Measurements from ENCODE around the gene TRAPPC12.

The TRAPPC12 gene

GRCh38 chr2:3517948-3518495 lies 138.5 kb downstream of the TRAPPC12 start:
- DNase-seq: peak; percentile 38

- peak; percentile 99 for DNase-seq
Observed at GRCh38 chr2:3518496-3519254, 139.2 kb downstream of the TRAPPC12 start.

- peak; percentile 63 for DNase-seq
Observed at GRCh38 chr2:3519255-3520205, 140.0 kb downstream of the TRAPPC12 start, which contains the start of gene ADI1. Gene ADI1 (minus strand): TSS chr2:3519531. CDS start chr2:3519487, 44 bp downstream.

- DNase-seq: no peak
Observed at GRCh38 chr2:3520591-3520990, 141.1 kb downstream of the TRAPPC12 start.

GRCh38 chr2:3522961-3523421 lies 143.5 kb downstream of the TRAPPC12 start:
- DNase-seq: no peak

- no peak for DNase-seq
Observed at GRCh38 chr2:3523551-3524041, 144.1 kb downstream of the TRAPPC12 start.

- DNase-seq: no peak
Observed at GRCh38 chr2:3526871-3527270, 147.4 kb downstream of the TRAPPC12 start.

GRCh38 chr2:3527886-3528785 lies 148.6 kb downstream of the TRAPPC12 start:
- DNase-seq: no peak

Data from NCI-H510A treated with DMSO at 0.1 percent for 48 hours (cell line).